ENCODE measurements around the gene LDB2.
A peak's percentile ranks its signal among the peaks of the same experiment; 100 is the strongest.

LDB2 gene

GRCh38 chr4:16745009-16745635, 153.3 kb downstream of the LDB2 start:
- Histone ChIP-seq H3K9me3 (no peaks in the 10 kb centered on the region), H3K4me3 (no peak overlapping the region), H3K27me3 (ENCODE audit: low read depth) (no peaks in the 10 kb centered on the region), H3K36me3 (replicated peaks) (no peaks in the 10 kb centered on the region), H3K4me1 (no peaks in the 10 kb centered on the region)
- in situ Hi-C loops (cut with MboI; ENCODE audit: low sequenced_read_pairs), result no loop called here
- DNase-seq (ENCODE audit: low spot score in 2 of 2), result no peak

GRCh38 chr4:16741287-16741686, 157.2 kb downstream of the LDB2 start:
- Histone ChIP-seq H3K4me1 (no peaks in the 10 kb centered on the region), H3K9me3 (no peaks in the 10 kb centered on the region), H3K36me3 (replicated peaks) (no peaks in the 10 kb centered on the region), H3K27me3 (ENCODE audit: low read depth) (no peaks in the 10 kb centered on the region), H3K4me3 (no peak overlapping the region)
- DNase-seq (ENCODE audit: low spot score in 2 of 2), result no peak
- in situ Hi-C loops (cut with MboI; ENCODE audit: low sequenced_read_pairs), result no loop called here

GRCh38 chr4:16739997-16740624, 158.3 kb downstream of the LDB2 start:
- in situ Hi-C loops (cut with MboI; ENCODE audit: low sequenced_read_pairs), result no loop called here

GRCh38 chr4:16738558-16738957, 159.9 kb downstream of the LDB2 start:
- no peak for DNase-seq (ENCODE audit: low spot score in 2 of 2)
- no peaks in the 10 kb centered on the region for H3K27me3 ChIP-seq (ENCODE audit: low read depth)
- H3K9me3 ChIP-seq, result no peaks in the 10 kb centered on the region
- H3K4me1 ChIP-seq, result no peaks in the 10 kb centered on the region
- in situ Hi-C loops (cut with MboI; ENCODE audit: low sequenced_read_pairs), result no loop called here
- H3K4me3 ChIP-seq, result no peak overlapping the region
- no peaks in the 10 kb centered on the region for H3K36me3 ChIP-seq (replicated peaks)

More at GRCh38 chr4:16739997-16740624, 158.3 kb downstream of the LDB2 start:
- no peak overlapping the region for H3K4me3 ChIP-seq
- no peaks in the 10 kb centered on the region for H3K9me3 ChIP-seq
- H3K36me3 ChIP-seq (replicated peaks), result no peaks in the 10 kb centered on the region
- H3K4me1 ChIP-seq, result no peaks in the 10 kb centered on the region
- no peak for DNase-seq (ENCODE audit: low spot score in 2 of 2)
- no peaks in the 10 kb centered on the region for H3K27me3 ChIP-seq (ENCODE audit: low read depth)

- H3K4me1 ChIP-seq, result peaks cover 36% of the 10 kb centered on the region
- H3K9me3 ChIP-seq, result no peaks in the 10 kb centered on the region
- H3K4me3 ChIP-seq, result no peak overlapping the region
- no peaks in the 10 kb centered on the region for H3K27me3 ChIP-seq (ENCODE audit: low read depth)
- in situ Hi-C loops (cut with MboI; ENCODE audit: low sequenced_read_pairs), result no loop called here
- no peak for DNase-seq (ENCODE audit: low spot score in 2 of 2)
- H3K36me3 ChIP-seq (replicated peaks), result no peaks in the 10 kb centered on the region
These were observed 164.9 kb downstream of the LDB2 start for GRCh38 chr4:16733509-16733908.

GRCh38 chr4:16732741-16733140, 165.7 kb downstream of the LDB2 start:
- Histone ChIP-seq H3K9me3 (no peaks in the 10 kb centered on the region), H3K4me3 (no peak overlapping the region), H3K27me3 (ENCODE audit: low read depth) (no peaks in the 10 kb centered on the region), H3K4me1 (peaks cover 41% of the 10 kb centered on the region), H3K36me3 (replicated peaks) (no peaks in the 10 kb centered on the region)
- in situ Hi-C loops (cut with MboI; ENCODE audit: low sequenced_read_pairs), result no loop called here
- peak in 1 of 2 experiments; percentile 17 for DNase-seq (ENCODE audit: low spot score in 2 of 2)

GRCh38 chr4:16731776-16732380, 166.6 kb downstream of the LDB2 start:
- H3K9me3 ChIP-seq, result no peaks in the 10 kb centered on the region
- DNase-seq (ENCODE audit: low spot score in 2 of 2), result peak; percentile 67 to 92
- peaks cover 41% of the 10 kb centered on the region for H3K4me1 ChIP-seq
- no peaks in the 10 kb centered on the region for H3K27me3 ChIP-seq (ENCODE audit: low read depth)
- no peaks in the 10 kb centered on the region for H3K36me3 ChIP-seq (replicated peaks)
- in situ Hi-C loops (cut with MboI; ENCODE audit: low sequenced_read_pairs), result no loop called here
- H3K4me3 ChIP-seq, result no peak overlapping the region

GRCh38 chr4:16730522-16731205, 167.8 kb downstream of the LDB2 start:
- H3K36me3 ChIP-seq (replicated peaks), result no peaks in the 10 kb centered on the region
- DNase-seq (ENCODE audit: low spot score in 2 of 2), result peak in 1 of 2 experiments; percentile 11
- no peaks in the 10 kb centered on the region for H3K9me3 ChIP-seq
- peaks cover 41% of the 10 kb centered on the region for H3K4me1 ChIP-seq
- H3K27me3 ChIP-seq (ENCODE audit: low read depth), result no peaks in the 10 kb centered on the region
- in situ Hi-C loops (cut with MboI; ENCODE audit: low sequenced_read_pairs), result no loop called here
- no peak overlapping the region for H3K4me3 ChIP-seq

GRCh38 chr4:16729336-16729735, 169.1 kb downstream of the LDB2 start:
- peak; percentile 62 to 98 for DNase-seq (ENCODE audit: low spot score in 2 of 2)
- H3K9me3 ChIP-seq, result no peaks in the 10 kb centered on the region
- H3K4me3 ChIP-seq, result no peak overlapping the region
- H3K4me1 ChIP-seq, result peaks cover 41% of the 10 kb centered on the region
- in situ Hi-C loops (cut with MboI; ENCODE audit: low sequenced_read_pairs), result no loop called here
- no peaks in the 10 kb centered on the region for H3K27me3 ChIP-seq (ENCODE audit: low read depth)
- H3K36me3 ChIP-seq (replicated peaks), result no peaks in the 10 kb centered on the region

GRCh38 chr4:16728849-16729248, 169.6 kb downstream of the LDB2 start:
- H3K4me3 ChIP-seq, result no peak overlapping the region
- H3K4me1 ChIP-seq, result peaks cover 41% of the 10 kb centered on the region
- DNase-seq (ENCODE audit: low spot score in 2 of 2), result no peak
- no peaks in the 10 kb centered on the region for H3K27me3 ChIP-seq (ENCODE audit: low read depth)
- H3K36me3 ChIP-seq (replicated peaks), result no peaks in the 10 kb centered on the region
- in situ Hi-C loops (cut with MboI; ENCODE audit: low sequenced_read_pairs), result no loop called here
- H3K9me3 ChIP-seq, result no peaks in the 10 kb centered on the region

GRCh38 chr4:16728111-16728510, 170.3 kb downstream of the LDB2 start:
- in situ Hi-C loops (cut with MboI; ENCODE audit: low sequenced_read_pairs), result no loop called here
- Histone ChIP-seq H3K4me1 (peaks cover 41% of the 10 kb centered on the region), H3K27me3 (ENCODE audit: low read depth) (no peaks in the 10 kb centered on the region), H3K9me3 (no peaks in the 10 kb centered on the region), H3K4me3 (no peak overlapping the region), H3K36me3 (replicated peaks) (no peaks in the 10 kb centered on the region)
- no peak for DNase-seq (ENCODE audit: low spot score in 2 of 2)

- no peaks in the 10 kb centered on the region for H3K9me3 ChIP-seq
- in situ Hi-C loops (cut with MboI; ENCODE audit: low sequenced_read_pairs), result no loop called here
- H3K36me3 ChIP-seq (replicated peaks), result no peaks in the 10 kb centered on the region
- H3K27me3 ChIP-seq (ENCODE audit: low read depth), result no peaks in the 10 kb centered on the region
- H3K4me3 ChIP-seq, result no peak overlapping the region
- no peak for DNase-seq (ENCODE audit: low spot score in 2 of 2)
- H3K4me1 ChIP-seq, result peaks cover 35% of the 10 kb centered on the region
These were observed 171.2 kb downstream of the LDB2 start for GRCh38 chr4:16727218-16727617.

- in situ Hi-C loops (cut with MboI; ENCODE audit: low sequenced_read_pairs), result no loop called here
- no peak for DNase-seq (ENCODE audit: low spot score in 2 of 2)
- Histone ChIP-seq H3K9me3 (no peaks in the 10 kb centered on the region), H3K4me1 (peaks cover 31% of the 10 kb centered on the region), H3K27me3 (ENCODE audit: low read depth) (no peaks in the 10 kb centered on the region), H3K36me3 (replicated peaks) (no peaks in the 10 kb centered on the region), H3K4me3 (no peak overlapping the region)
These were observed 171.9 kb downstream of the LDB2 start for GRCh38 chr4:16726368-16727050.

Data from HAP-1 (cell line).